IMR-90 (cell line): ENCODE data around the gene PLB1. TPM values are rescaled to one million over a fixed set of nuclear protein-coding genes. Genes with fewer than 3 reads are reported as not detected.

Experiments used
- ATAC-seq: fragments of 200-7000 bp; cut with Tn5 transposase; 2 replicates; pipeline ENCODE4 v1.9.1; 2020; ENCODE audit warnings: low read depth, mild to moderate bottlenecking, moderate library complexity
- BruUV-seq: library from RNA; stranded (reverse); fragments of 400-500 nt; replicated peaks from 2 replicates; lab custom pipeline; 2021; lab: Mats Ljungman, UMichigan
- CTCF ChIA-PET: fragments of 300-600 bp; formaldehyde crosslinking; extraction: SDS; loops from one replicate; lab custom pipeline; 2021; ENCODE audit warnings: antibody characterized with exemption; lab: Yijun Ruan, JAX
- POLR2A ChIA-PET: fragments of 300-600 bp; sonication (Branson Sonifier 250); formaldehyde crosslinking; loops from one replicate; lab custom pipeline; 2022; ENCODE audit warnings: antibody characterized with exemption; ENCODE audit not compliant: unreplicated experiment; lab: Charles Lee
- DNase-seq: peaks from one replicate; pipeline ENCODE4 v3.0.0; 2013
- H2AFZ ChIP-seq: replicated peaks from 2 replicates; pipeline ENCODE3; 2013; ENCODE audit warnings: low read length, mild to moderate bottlenecking; ENCODE audit not compliant: poor library complexity
- H2AK5ac ChIP-seq: 2 replicates; pipeline ENCODE4 v1.6.1; 2013; ENCODE audit warnings: low read depth, low read length, inconsistent platforms
- H2AK9ac ChIP-seq: replicated peaks from 2 replicates; pipeline ENCODE3; 2013; ENCODE audit warnings: mild to moderate bottlenecking, low read depth, low read length, moderate library complexity; ENCODE audit not compliant: poor library complexity
- H2BK120ac ChIP-seq: 2 replicates; pipeline ENCODE4 v1.6.1; 2013; ENCODE audit warnings: low read depth, low read length, inconsistent platforms
- H2BK15ac ChIP-seq: 3 replicates; pipeline ENCODE4 v1.6.1; 2013; ENCODE audit warnings: low read depth, low read length, inconsistent platforms
- H2BK20ac ChIP-seq: 2 replicates; pipeline ENCODE4 v1.6.1; 2013; ENCODE audit warnings: low read depth, mild to moderate bottlenecking, inconsistent platforms, low read length, moderate library complexity
- H2BK5ac ChIP-seq: 2 replicates; pipeline ENCODE4 v1.6.1; 2013; ENCODE audit warnings: mild to moderate bottlenecking, low read depth, low read length, inconsistent platforms; ENCODE audit not compliant: poor library complexity, severe bottlenecking
- H3K14ac ChIP-seq: replicated peaks from 2 replicates; pipeline ENCODE4 v1.6.1; 2013; ENCODE audit warnings: low read depth, low read length, inconsistent platforms
- H3K18ac ChIP-seq: 2 replicates; pipeline ENCODE4 v1.6.1; 2013; ENCODE audit warnings: low read depth, low read length, control low read depth
- H3K23ac ChIP-seq: 2 replicates; pipeline ENCODE4 v1.6.1; 2013; ENCODE audit warnings: low read depth, low read length, inconsistent platforms
- H3K27ac ChIP-seq: 2 replicates; pipeline ENCODE4 v1.5.1; 2013; ENCODE audit warnings: mild to moderate bottlenecking, control low read depth, low read length; ENCODE audit not compliant: insufficient read depth
- H3K27me3 ChIP-seq: 2 replicates; pipeline ENCODE4 v1.6.1; 2013; ENCODE audit warnings: low read length; ENCODE audit not compliant: control insufficient read depth, insufficient read depth
- H3K36me3 ChIP-seq: 2 replicates; pipeline ENCODE4 v1.6.1; 2013; ENCODE audit warnings: low read length, mixed read lengths; ENCODE audit not compliant: control insufficient read depth, insufficient read depth
- H3K4ac ChIP-seq: 2 replicates; pipeline ENCODE4 v1.6.1; 2013; ENCODE audit warnings: low read depth, low read length, inconsistent platforms
- H3K4me1 ChIP-seq: 2 replicates; pipeline ENCODE4 v1.6.1; 2013; ENCODE audit warnings: low read length, mixed read lengths; ENCODE audit not compliant: control insufficient read depth, insufficient read depth
- H3K4me2 ChIP-seq: 2 replicates; pipeline ENCODE4 v1.6.1; 2013; ENCODE audit warnings: low read depth, mild to moderate bottlenecking, control low read depth, low read length, moderate library complexity
- H3K4me3 ChIP-seq: 2 replicates; pipeline ENCODE4 v1.5.1; 2013; ENCODE audit warnings: low read depth, mild to moderate bottlenecking, control low read depth, low read length, moderate library complexity; ENCODE audit not compliant: insufficient read depth
- H3K56ac ChIP-seq: 2 replicates; pipeline ENCODE4 v1.6.1; 2013; ENCODE audit warnings: low read length, inconsistent platforms; ENCODE audit not compliant: insufficient read depth; ENCODE audit errors: extremely low read depth
- H3K79me1 ChIP-seq, 2 experiments: 2 replicates each; pipeline ENCODE4 v1.6.1; 2013; ENCODE audit warnings: low read length in 2 of 2, inconsistent platforms in 1 of 2, low read depth in 1 of 2
- H3K9ac ChIP-seq: 2 replicates; pipeline ENCODE4 v1.6.1; 2013; ENCODE audit warnings: low read depth, low read length, control low read depth
- H3K9me1 ChIP-seq: 2 replicates; pipeline ENCODE4 v1.6.1; 2013; ENCODE audit warnings: low read length, inconsistent platforms; ENCODE audit not compliant: insufficient read depth
- H3K9me3 ChIP-seq: 2 replicates; pipeline ENCODE4 v1.6.1; 2013; ENCODE audit warnings: low read length; ENCODE audit not compliant: control insufficient read depth, insufficient read depth
- H4K20me1 ChIP-seq: 2 replicates; pipeline ENCODE4 v1.6.1; 2013; ENCODE audit warnings: low read length, inconsistent platforms; ENCODE audit not compliant: insufficient read depth
- H4K5ac ChIP-seq: 2 replicates; pipeline ENCODE4 v1.6.1; 2013; ENCODE audit warnings: mild to moderate bottlenecking, low read depth, low read length, control low read depth
- H4K8ac ChIP-seq, 2 experiments: 2 replicates each; pipeline ENCODE4 v1.6.1; 2013; ENCODE audit warnings: low read depth in 2 of 2, low read length in 2 of 2, control low read depth in 1 of 2, inconsistent platforms in 1 of 2
- H4K91ac ChIP-seq: 2 replicates; pipeline ENCODE4 v1.6.1; 2013; ENCODE audit warnings: low read depth, low read length, inconsistent platforms; ENCODE audit not compliant: insufficient read depth
- FOS ChIP-seq: fragments of 150-350 bp; IDR thresholded peaks from 2 replicates; pipeline ENCODE4 v1.6.1; 2016; ENCODE audit warnings: low read depth, low read length
- POLR2A ChIP-seq: IDR thresholded peaks from 2 replicates; pipeline ENCODE4 v1.6.1; 2012; ENCODE audit warnings: mild to moderate bottlenecking, low read depth, low read length
- RAD21 ChIP-seq: IDR thresholded peaks from 2 replicates; pipeline ENCODE4 v1.6.1; 2012; ENCODE audit warnings: low read length, improper control_type of control experiment
- RCOR1 ChIP-seq: IDR thresholded peaks from 2 replicates; pipeline ENCODE4 v1.6.1; 2012; ENCODE audit warnings: mild to moderate bottlenecking, low read length, improper control_type of control experiment; ENCODE audit not compliant: insufficient replicate concordance
- SMC3 ChIP-seq: fragments of 150-350 bp; IDR thresholded peaks from 2 replicates; pipeline ENCODE4 v1.6.1; 2016; ENCODE audit warnings: low read depth, mild to moderate bottlenecking, antibody characterized with exemption, low read length, moderate library complexity
- WGBS, 2 experiments: methylation state at CpG; one replicate each; pipeline versions ENCODE4 v1.1.5 to v1.1.7; 2013; ENCODE audit warnings: missing lambda C conversion rate in 2 of 2; ENCODE audit not compliant: insufficient read length in 1 of 2; ENCODE audit errors: extremely low coverage in 2 of 2; 5-methylcytosine and 5-hydroxymethylcytosine counted together
- dilution Hi-C: fragments of 300-500 bp; cut with HindIII; formaldehyde crosslinking; loops from one replicate; pipeline ENCODE4 v1.14.3; 2018; ENCODE audit warnings: low sequenced_read_pairs; ENCODE audit not compliant: unreplicated experiment
- in situ Hi-C: fragments of 300-500 bp; cut with MboI; formaldehyde crosslinking; loops from 3 replicates; pipeline ENCODE4 v1.14.3; 2019; ENCODE audit warnings: low sequenced_read_pairs, inconsistent platforms, mixed read lengths
- intact Hi-C: fragments of 100-400 bp; cut with micrococcal nuclease; formaldehyde crosslinking; loops from 2 replicates; pipeline ENCODE4 v1.10.0; 2022
- polyA plus RNA-seq, 3 experiments: library from polyadenylated mRNA; depleted of rRNA; stranded (reverse); fragments of >200 nt; gene quantifications; 2 replicates each; pipeline ENCODE4 v1.2.3, GENCODE V29; 2012; ENCODE audit warnings: low replicate concordance in 1 of 3
- total RNA-seq: library from RNA; depleted of rRNA; stranded (reverse); fragments of >200 nt; gene quantifications from 2 replicates; pipeline ENCODE4 v1.2.3, GENCODE V29; 2012
- TF ChIP-seq, protein P1 (sequence below): fragments of 150-350 bp; IDR thresholded peaks from 2 replicates; pipeline ENCODE4 v1.6.1; 2016; ENCODE audit warnings: low read depth, mild to moderate bottlenecking, low read length, moderate library complexity, borderline replicate concordance

Gene PLB1
- total and polyA plus RNA-seq, 2 of the 4 experiments (the other 2 are of a cell fraction): 0.74 to 0.90 TPM

- BruUV-seq: no TSS peak
- in situ Hi-C loops: no loop called here
- no peak overlapping the region for H3K56ac ChIP-seq
- H3K9me3 ChIP-seq: no peaks in the 10 kb centered on the region
- peak overlapping the region; percentile 68 for H2BK5ac ChIP-seq
- 0 out of 2 replicates have a peak overlapping the region, but pooled peaks have one; percentile 1 for H4K91ac ChIP-seq
- peak overlapping the region; percentile 46 for H2AK9ac ChIP-seq
- H3K27ac ChIP-seq: no peak overlapping the region
- H2BK15ac ChIP-seq: peak overlapping the region; percentile 24; the same call in 1 of the 3 replicates
- peak overlapping the region; percentile 68 for H2BK20ac ChIP-seq
- dilution Hi-C loops: no loop called here
- TF ChIP-seq RCOR1 (peak; percentile 88), POLR2A (no peak), FOS (peak; percentile 56; the same call in 1 of the 2 replicates), RAD21 (peak; percentile 16; the same call in 1 of the 2 replicates), SMC3 (0 out of 2 replicates have a peak, but pooled peaks have one; percentile 6)
- TF ChIP-seq, protein P1, sequence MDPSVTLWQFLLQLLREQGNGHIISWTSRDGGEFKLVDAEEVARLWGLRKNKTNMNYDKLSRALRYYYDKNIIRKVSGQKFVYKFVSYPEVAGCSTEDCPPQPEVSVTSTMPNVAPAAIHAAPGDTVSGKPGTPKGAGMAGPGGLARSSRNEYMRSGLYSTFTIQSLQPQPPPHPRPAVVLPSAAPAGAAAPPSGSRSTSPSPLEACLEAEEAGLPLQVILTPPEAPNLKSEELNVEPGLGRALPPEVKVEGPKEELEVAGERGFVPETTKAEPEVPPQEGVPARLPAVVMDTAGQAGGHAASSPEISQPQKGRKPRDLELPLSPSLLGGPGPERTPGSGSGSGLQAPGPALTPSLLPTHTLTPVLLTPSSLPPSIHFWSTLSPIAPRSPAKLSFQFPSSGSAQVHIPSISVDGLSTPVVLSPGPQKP: no peak
- 69% methylated on average over 2 of the region's 5 CpGs; no CpG with 5 or more reads in 1 of the 2 experiments for WGBS, 2 experiments
- H3K4me1 ChIP-seq: peaks cover 6% of the 10 kb centered on the region
- H3K9me1 ChIP-seq: peaks cover 12% of the 10 kb centered on the region
- intact Hi-C loops: no loop called here
- H3K14ac ChIP-seq: peak overlapping the region; percentile 46; the same call in 1 of the 2 replicates
- no peaks in the 10 kb centered on the region for H3K27me3 ChIP-seq
- 0 out of 2 replicates have a peak overlapping the region, but pooled peaks have one; percentile 44 for H3K23ac ChIP-seq
- H3K36me3 ChIP-seq: no peaks in the 10 kb centered on the region
- H3K4ac ChIP-seq: peak overlapping the region; percentile 58
- H3K79me1 ChIP-seq: no peaks in the 10 kb centered on the region
- peak overlapping the region; percentile 0 for H2AFZ ChIP-seq
- CTCF ChIA-PET: no interaction called here
- peak; percentile 93 for ATAC-seq
- no peak overlapping the region for H3K4me2 ChIP-seq
- no peak overlapping the region for H4K5ac ChIP-seq
- H3K9ac ChIP-seq: no peak overlapping the region
- peak overlapping the region; percentile 65 for H2AK5ac ChIP-seq
- H4K20me1 ChIP-seq: no peaks in the 10 kb centered on the region
- no peak overlapping the region; the same call in 1 of the 2 replicates for H3K18ac ChIP-seq
- peak overlapping the region; percentile 44; the same call in 1 of the 2 replicates for H2BK120ac ChIP-seq
- peak; percentile 90 for DNase-seq
- H3K4me3 ChIP-seq: no peak overlapping the region
- no peak overlapping the region; a peak in 1 of 4 replicates for H4K8ac ChIP-seq
- POLR2A ChIA-PET: no interaction called here
Measured at GRCh38 chr2:28633746-28634145, 137.9 kb downstream of the PLB1 start.
